H9 (cell line): Measurements from ENCODE around the gene MTHFD1L. TPM values are rescaled to one million over a fixed set of nuclear protein-coding genes. Genes with fewer than 3 reads are reported as not detected.

Experiments
- DNase-seq: peaks from one replicate; pipeline ENCODE4 v3.0.0-alpha.2; 2017
- H2AFZ ChIP-seq: one replicate; pipeline ENCODE4 v1.6.1; 2013; ENCODE audit warnings: mild to moderate bottlenecking, low read length, control low read depth, moderate library complexity
- H2AK5ac ChIP-seq: 2 replicates; pipeline ENCODE4 v1.6.1; 2013; ENCODE audit warnings: low read length, control low read depth, mixed read lengths; ENCODE audit not compliant: insufficient read length
- H2BK120ac ChIP-seq: one replicate; pipeline ENCODE4 v1.6.1; 2013; ENCODE audit warnings: low read depth, mild to moderate bottlenecking, low read length, control low read depth, inconsistent platforms; ENCODE audit not compliant: poor library complexity, severe bottlenecking
- H2BK12ac ChIP-seq: 2 replicates; pipeline ENCODE4 v1.6.1; 2013; ENCODE audit warnings: low read length, control low read depth, mixed read lengths, low read depth; ENCODE audit not compliant: insufficient read length
- H2BK15ac ChIP-seq: 2 replicates; pipeline ENCODE4 v1.6.1; 2013; ENCODE audit warnings: low read depth, low read length, control low read depth
- H2BK20ac ChIP-seq: one replicate; pipeline ENCODE4 v1.6.1; 2013; ENCODE audit warnings: low read depth, mild to moderate bottlenecking, low read length, control low read depth, inconsistent platforms; ENCODE audit not compliant: poor library complexity, severe bottlenecking
- H2BK5ac ChIP-seq: 2 replicates; pipeline ENCODE4 v1.6.1; 2013; ENCODE audit warnings: low read length, control low read depth, mixed read lengths; ENCODE audit not compliant: insufficient read length
- H3K14ac ChIP-seq: 2 replicates; pipeline ENCODE4 v1.6.1; 2013; ENCODE audit warnings: low read length, control low read depth; ENCODE audit not compliant: insufficient read depth
- H3K18ac ChIP-seq: 2 replicates; pipeline ENCODE4 v1.6.1; 2013; ENCODE audit warnings: low read depth, mild to moderate bottlenecking, mixed read lengths, low read length, control low read depth; ENCODE audit not compliant: insufficient read length
- H3K23ac ChIP-seq: 2 replicates; pipeline ENCODE4 v1.6.1; 2013; ENCODE audit warnings: low read length, control low read depth, mixed read lengths, low read depth; ENCODE audit not compliant: insufficient read length
- H3K23me2 ChIP-seq: 2 replicates; pipeline ENCODE4 v1.6.1; 2013; ENCODE audit warnings: low read depth, mild to moderate bottlenecking, mixed read lengths, low read length, control low read depth; ENCODE audit not compliant: insufficient read length, poor library complexity, severe bottlenecking
- H3K27ac ChIP-seq: 2 replicates; pipeline ENCODE4 v1.5.1; 2013; ENCODE audit warnings: low read length, control low read depth, mixed read lengths, low read depth; ENCODE audit not compliant: insufficient read length
- H3K27me3 ChIP-seq: 2 replicates; pipeline ENCODE4 v1.6.1; 2013; ENCODE audit warnings: low read length, control low read depth, inconsistent platforms; ENCODE audit not compliant: insufficient read depth
- H3K4ac ChIP-seq: 2 replicates; pipeline ENCODE4 v1.6.1; 2013; ENCODE audit warnings: low read depth, mild to moderate bottlenecking, control low read depth, inconsistent platforms, low read length, moderate library complexity
- H3K4me1 ChIP-seq: 2 replicates; pipeline ENCODE4 v1.6.1; 2013; ENCODE audit warnings: low read length, control low read depth, inconsistent platforms; ENCODE audit not compliant: insufficient read depth
- H3K4me2 ChIP-seq: 2 replicates; pipeline ENCODE4 v1.6.1; 2013; ENCODE audit warnings: low read length, control low read depth, mixed read lengths; ENCODE audit not compliant: insufficient read length, insufficient read depth
- H3K56ac ChIP-seq: 2 replicates; pipeline ENCODE4 v1.6.1; 2013; ENCODE audit warnings: low read depth, mild to moderate bottlenecking, mixed read lengths, low read length, control low read depth; ENCODE audit not compliant: insufficient read length
- H3K79me1 ChIP-seq: 2 replicates; pipeline ENCODE4 v1.6.1; 2013; ENCODE audit warnings: low read depth, mild to moderate bottlenecking, moderate library complexity, low read length, control low read depth, inconsistent platforms; ENCODE audit not compliant: insufficient read depth, poor library complexity, severe bottlenecking
- H3K79me2 ChIP-seq: 2 replicates; pipeline ENCODE4 v1.6.1; 2013; ENCODE audit warnings: low read length, control low read depth, inconsistent platforms; ENCODE audit not compliant: insufficient read depth
- H3K9ac ChIP-seq: 2 replicates; pipeline ENCODE4 v1.6.1; 2013; ENCODE audit warnings: low read length, control low read depth, mixed read lengths; ENCODE audit not compliant: insufficient read length; ENCODE audit errors: extremely low read depth
- H3K9me3 ChIP-seq: one replicate; pipeline ENCODE4 v1.6.1; 2013; ENCODE audit warnings: low read depth, low read length, inconsistent platforms; ENCODE audit not compliant: control insufficient read depth
- H3T11ph ChIP-seq: one replicate; pipeline ENCODE4 v1.6.1; 2013; ENCODE audit warnings: mild to moderate bottlenecking, low read length, control low read depth, inconsistent platforms
- H4K20me1 ChIP-seq: one replicate; pipeline ENCODE4 v1.6.1; 2013; ENCODE audit not compliant: control insufficient read depth, insufficient read length, insufficient read depth
- H4K5ac ChIP-seq: 2 replicates; pipeline ENCODE4 v1.6.1; 2013; ENCODE audit warnings: low read depth, mild to moderate bottlenecking, mixed read lengths, low read length, control low read depth; ENCODE audit not compliant: insufficient read length
- H4K8ac ChIP-seq: replicated peaks from 2 replicates; pipeline ENCODE4 v1.6.1; 2013; ENCODE audit warnings: low read length, control low read depth, mixed read lengths, low read depth; ENCODE audit not compliant: insufficient read length
- H4K91ac ChIP-seq: 2 replicates; pipeline ENCODE4 v1.6.1; 2013; ENCODE audit warnings: low read depth, mild to moderate bottlenecking, moderate library complexity, mixed read lengths, low read length, control low read depth; ENCODE audit not compliant: insufficient read length
- H3K27ac Mint-ChIP-seq, 3 experiments: 2 replicates in 2 of 3; 3 replicates in 1 of 3; pipeline ENCODE4 v1.8.0; 2020 to 2021; ENCODE audit warnings: mixed read lengths in 3 of 3, mild to moderate bottlenecking in 1 of 3, moderate library complexity in 1 of 3
- H3K27me3 Mint-ChIP-seq: 2 replicates; pipeline ENCODE4 v1.8.0; 2021; ENCODE audit warnings: low read depth, mild to moderate bottlenecking, moderate library complexity, mixed read lengths
- H3K36me3 Mint-ChIP-seq, 3 experiments: 2 replicates in 2 of 3; 3 replicates in 1 of 3; pipeline ENCODE4 v1.8.0; 2020 to 2021; ENCODE audit warnings: low read depth in 3 of 3, mixed read lengths in 3 of 3; ENCODE audit not compliant: insufficient read depth in 1 of 3
- H3K4me1 Mint-ChIP-seq, 2 experiments: 2 replicates each; pipeline ENCODE4 v1.8.0; 2020; ENCODE audit warnings: mixed read lengths in 2 of 2
- H3K4me3 Mint-ChIP-seq, 2 experiments: 2 replicates in 1 of 2; 3 replicates in 1 of 2; pipeline ENCODE4 v1.8.0; 2020 to 2021; ENCODE audit warnings: mild to moderate bottlenecking in 2 of 2, mixed read lengths in 2 of 2, moderate library complexity in 1 of 2
- H3K9me3 Mint-ChIP-seq, 2 experiments: 2 replicates in 1 of 2; 3 replicates in 1 of 2; pipeline ENCODE4 v1.8.0; 2020; ENCODE audit warnings: mild to moderate bottlenecking in 2 of 2, mixed read lengths in 2 of 2, moderate library complexity in 1 of 2
- CTCF ChIP-seq: fragments of 200-600 bp; sonication (generic); conservative IDR thresholded peaks from 3 replicates; pipeline ENCODE4 v1.8.0; 2021; ENCODE audit warnings: antibody characterized with exemption, mild to moderate bottlenecking
- WGBS: extraction: QIAGEN DNeasy Blood & Tissue Kit; methylation state at CpG from one replicate; pipeline ENCODE4 v1.1.7; 2013; ENCODE audit warnings: missing lambda C conversion rate, low lambda C conversion rate, mixed read lengths; ENCODE audit not compliant: insufficient read length; ENCODE audit errors: extremely low coverage; 5-methylcytosine and 5-hydroxymethylcytosine counted together
- total RNA-seq: library from RNA; stranded (reverse); gene quantifications from 2 replicates; pipeline ENCODE4 v1.2.1, GENCODE V29; 2021

Gene MTHFD1L
- total RNA-seq, 1 experiment from 2014 or later = 90.2 TPM

GRCh38 chr6:151148111-151148510 is 282.6 kb downstream of the MTHFD1L start:
- no peak overlapping the region; a peak in 1 of 7 replicates for H3K27ac Mint-ChIP-seq
- Histone ChIP-seq H3K18ac (no peak overlapping the region), H2AFZ (no peak overlapping the region), H3T11ph (no peak overlapping the region), H4K8ac (no peak overlapping the region), H2BK15ac (no peak overlapping the region), H3K27me3 (no peaks in the 10 kb centered on the region), H3K4me1 (no peaks in the 10 kb centered on the region; the same call in 1 of the 2 replicates), H4K91ac (no peak overlapping the region), H2BK12ac (no peak overlapping the region), H4K20me1 (no peaks in the 10 kb centered on the region), H3K27ac (no peak overlapping the region), H3K56ac (no peak overlapping the region), H2BK20ac (no peak overlapping the region), H3K79me2 (no peaks in the 10 kb centered on the region), H2BK120ac (no peak overlapping the region), H3K23ac (no peak overlapping the region), H3K9ac (no peak overlapping the region), H3K4ac (no peak overlapping the region), H3K4me2 (no peak overlapping the region), H4K5ac (no peak overlapping the region), H3K23me2 (no peaks in the 10 kb centered on the region), H3K14ac (no peak overlapping the region), H2BK5ac (no peak overlapping the region), H2AK5ac (no peak overlapping the region), H3K79me1 (no peaks in the 10 kb centered on the region), H3K9me3 (no peaks in the 10 kb centered on the region)
- DNase-seq = no peak
- peaks cover 0 to 5% (median 0%) of the 10 kb centered on the region in 3 experiments; a peak in 3 of 7 replicates for H3K36me3 Mint-ChIP-seq
- no peak for TF ChIP-seq CTCF
- H3K27me3 Mint-ChIP-seq = no peaks in the 10 kb centered on the region; the same call in 1 of the 2 replicates
- no peak overlapping the region for H3K4me3 Mint-ChIP-seq
- peaks cover 2 to 4% of the 10 kb centered on the region in 2 experiments; a peak in 4 of 5 replicates for H3K9me3 Mint-ChIP-seq
- H3K4me1 Mint-ChIP-seq = peaks cover 13 to 28% of the 10 kb centered on the region in 2 experiments
- no CpG with 5 or more reads among the region's 8 CpGs for WGBS
